Lower leg skin (tissue), 3 donors: ENCODE measurements around the gene DTWD2.

Experiments
- POLR2A ChIP-seq, 2 donors: fragments of 450-650 bp; IDR thresholded peaks; one replicate each; pipeline ENCODE4 v1.6.1; 2016 to 2017; ENCODE audit warnings: antibody characterized with exemption in 2 of 2, mild to moderate bottlenecking in 1 of 2, moderate library complexity in 1 of 2
- TF ChIP-seq, protein P1 (sequence below), 3 donors: fragments of 450-650 bp; IDR thresholded peaks; one replicate each; pipeline ENCODE4 v1.5.1; 2016; ENCODE audit warnings: antibody characterized with exemption in 3 of 3, mild to moderate bottlenecking in 3 of 3, moderate library complexity in 2 of 3

DNA sequence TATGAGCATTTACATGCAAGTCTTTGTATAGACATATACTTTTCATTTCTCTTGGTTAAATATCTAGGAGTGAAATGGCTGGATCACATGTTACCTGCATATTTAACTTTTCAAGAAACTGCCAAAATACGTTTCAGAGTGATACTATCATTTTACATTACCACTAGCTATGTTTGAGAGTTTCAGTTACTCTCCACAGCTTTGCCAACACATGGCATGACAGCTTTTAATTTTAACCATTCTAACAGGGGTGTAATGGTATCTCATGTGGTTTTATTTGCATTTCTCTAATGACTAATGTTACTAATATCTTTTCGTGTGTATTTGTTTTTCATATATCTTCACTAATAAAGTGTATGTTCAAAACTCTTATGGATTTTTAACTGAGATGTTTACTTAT is 99.8 kb downstream of the DTWD2 start:
- TF ChIP-seq, protein P1, sequence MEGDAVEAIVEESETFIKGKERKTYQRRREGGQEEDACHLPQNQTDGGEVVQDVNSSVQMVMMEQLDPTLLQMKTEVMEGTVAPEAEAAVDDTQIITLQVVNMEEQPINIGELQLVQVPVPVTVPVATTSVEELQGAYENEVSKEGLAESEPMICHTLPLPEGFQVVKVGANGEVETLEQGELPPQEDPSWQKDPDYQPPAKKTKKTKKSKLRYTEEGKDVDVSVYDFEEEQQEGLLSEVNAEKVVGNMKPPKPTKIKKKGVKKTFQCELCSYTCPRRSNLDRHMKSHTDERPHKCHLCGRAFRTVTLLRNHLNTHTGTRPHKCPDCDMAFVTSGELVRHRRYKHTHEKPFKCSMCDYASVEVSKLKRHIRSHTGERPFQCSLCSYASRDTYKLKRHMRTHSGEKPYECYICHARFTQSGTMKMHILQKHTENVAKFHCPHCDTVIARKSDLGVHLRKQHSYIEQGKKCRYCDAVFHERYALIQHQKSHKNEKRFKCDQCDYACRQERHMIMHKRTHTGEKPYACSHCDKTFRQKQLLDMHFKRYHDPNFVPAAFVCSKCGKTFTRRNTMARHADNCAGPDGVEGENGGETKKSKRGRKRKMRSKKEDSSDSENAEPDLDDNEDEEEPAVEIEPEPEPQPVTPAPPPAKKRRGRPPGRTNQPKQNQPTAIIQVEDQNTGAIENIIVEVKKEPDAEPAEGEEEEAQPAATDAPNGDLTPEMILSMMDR (IDR thresholded peaks at IDR 0.05) = no peak
- no peak for TF ChIP-seq POLR2A (IDR thresholded peaks at IDR 0.05)
